Stimulated activated CD4-positive, alpha-beta T cell treated with anti-CD3 and anti-CD28 coated beads, Interleukin-4, amount 100 ng/mL, for 4 hours (primary cell): Measurements from ENCODE around the gene CIAO2A.
"Not testable (repeated sequence)": the region's sequence is repeated elsewhere in the genome, so short reads cannot be mapped to it uniquely, and the experiment has no call there.

Experiments used
- DNase-seq, 2 experiments: peaks; one replicate each; pipeline ENCODE4 v3.0.0-alpha.2; 2020

CIAO2A gene

DNA sequence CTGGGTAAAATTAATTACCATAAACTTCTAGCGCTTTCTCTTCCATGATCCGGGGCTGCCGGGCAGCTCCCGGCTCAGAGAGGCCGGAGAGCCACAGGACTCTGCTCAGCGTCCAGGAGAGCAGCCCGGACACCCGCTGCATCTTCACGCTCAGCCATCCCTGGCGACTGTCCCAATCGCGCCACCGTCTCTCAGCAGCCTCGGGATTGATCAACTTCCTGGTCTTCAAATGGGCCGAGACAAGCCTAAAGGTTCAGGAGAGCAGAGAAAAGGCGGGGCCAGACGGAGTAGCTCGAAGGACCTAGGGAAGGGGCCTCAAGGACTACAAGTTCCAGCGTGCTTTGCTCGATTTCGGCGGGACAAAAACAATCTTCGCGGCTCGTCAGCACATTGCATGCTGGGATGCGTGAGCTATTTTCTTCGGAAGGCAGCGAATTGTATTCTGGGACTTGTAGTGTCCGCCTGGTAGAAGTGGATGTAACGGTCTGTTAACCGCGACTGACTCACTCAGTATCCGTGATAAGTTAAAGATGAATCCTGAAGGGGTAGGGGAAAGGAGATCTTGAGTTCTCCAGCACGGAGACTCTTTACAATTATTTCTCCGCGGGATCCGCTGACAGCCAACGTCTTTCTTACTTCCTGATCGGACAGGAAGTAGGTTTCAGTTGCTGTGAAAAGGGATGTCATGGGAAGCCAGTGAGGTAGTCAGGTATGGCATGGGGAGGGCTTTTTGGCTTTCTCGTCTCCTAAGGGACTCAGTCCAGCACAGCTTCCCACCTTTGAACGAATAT is at the start of gene CIAO2A:
CIAO2A (minus strand) TSS at position 212 of the 791 bp plus-strand sequence; CDS start at position 142, 70 bp downstream.
- DNase-seq: peak; percentile 82 to 93

GRCh38 chr15:64143276-64143675 is 49.6 kb upstream of the CIAO2A start:
- DNase-seq: no peak

- DNase-seq: no peak
Measured at GRCh38 chr15:64141798-64142512, 48.3 kb upstream of the CIAO2A start.

- DNase-seq: no peak
Measured at GRCh38 chr15:64138331-64138941, 44.8 kb upstream of the CIAO2A start.

DNA sequence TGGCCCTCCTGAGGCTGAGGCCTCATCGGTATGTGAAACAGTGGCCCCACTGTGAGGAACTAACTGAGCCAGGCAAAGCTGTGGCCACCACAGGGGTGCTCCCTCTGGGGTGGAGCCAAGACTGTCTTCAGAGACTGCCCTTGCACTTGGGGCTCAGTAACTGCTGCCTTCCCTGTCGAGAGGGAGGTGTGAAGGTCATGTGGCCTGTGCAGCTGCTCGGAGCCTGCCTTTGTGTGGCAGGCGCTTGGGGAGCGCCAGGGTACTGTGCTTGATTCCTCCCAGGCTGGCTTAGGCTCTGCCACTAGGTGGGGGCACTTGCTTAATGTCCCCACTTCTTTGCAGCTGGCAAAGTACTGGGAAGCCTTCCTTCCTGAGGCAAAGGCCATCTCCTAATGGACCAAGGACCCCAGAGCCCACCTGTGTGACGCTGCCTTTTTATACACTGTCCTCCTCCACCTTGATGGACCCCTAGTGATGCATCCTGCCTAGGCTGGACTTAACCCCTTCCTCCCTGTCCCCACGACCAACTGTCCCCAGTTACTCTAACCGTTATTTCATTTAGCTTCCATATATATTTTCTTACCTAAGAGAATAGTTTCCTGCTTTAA is 43.7 kb upstream of the CIAO2A start:
- DNase-seq: no peak

DNA sequence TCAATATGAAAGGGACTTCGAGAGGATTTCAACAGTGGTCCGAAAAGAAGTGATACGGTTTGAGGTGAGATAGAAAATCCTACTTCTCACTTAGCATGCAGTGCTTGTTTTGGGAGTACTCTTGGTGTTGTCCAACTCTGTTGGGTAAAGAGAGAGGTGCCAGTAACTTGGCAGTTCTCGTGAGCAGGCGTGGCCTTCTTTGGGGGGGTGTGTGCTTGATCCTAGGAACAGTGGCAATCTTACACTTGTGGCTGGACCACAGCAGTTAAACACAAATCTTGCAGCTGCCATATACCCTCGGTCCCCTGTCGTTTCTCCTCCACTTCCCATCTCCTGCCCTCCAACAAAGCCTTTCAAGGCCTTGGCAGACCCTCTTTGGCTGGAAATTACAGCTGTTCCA is 42.7 kb upstream of the CIAO2A start:
- DNase-seq: no peak

DNA sequence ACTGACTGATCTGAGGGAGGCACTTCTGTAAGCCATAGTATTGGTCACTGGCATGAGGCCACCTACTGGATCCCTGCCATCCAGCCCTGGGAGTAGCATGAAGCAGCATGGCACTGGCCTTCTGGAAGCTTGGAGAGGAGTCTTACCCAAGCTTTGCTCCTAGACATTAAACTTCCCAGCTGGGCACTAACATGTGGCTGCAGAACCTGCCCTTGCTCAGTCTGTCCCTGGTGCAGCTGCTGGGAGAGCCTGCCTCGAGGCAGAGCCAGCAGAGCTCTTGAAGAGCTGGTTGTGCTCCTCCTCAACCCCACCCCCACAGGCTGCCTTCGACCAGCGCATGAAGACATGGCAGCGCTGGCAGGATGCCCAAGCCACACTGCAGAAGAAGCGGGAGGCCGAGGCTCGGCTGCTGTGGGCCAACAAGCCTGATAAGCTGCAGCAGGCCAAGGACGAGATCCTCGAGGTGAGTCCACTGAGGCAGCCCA is 40.7 kb upstream of the CIAO2A start:
- no peak for DNase-seq

- no peak for DNase-seq
Measured at GRCh38 chr15:64133623-64134344, 40.1 kb upstream of the CIAO2A start.

DNA sequence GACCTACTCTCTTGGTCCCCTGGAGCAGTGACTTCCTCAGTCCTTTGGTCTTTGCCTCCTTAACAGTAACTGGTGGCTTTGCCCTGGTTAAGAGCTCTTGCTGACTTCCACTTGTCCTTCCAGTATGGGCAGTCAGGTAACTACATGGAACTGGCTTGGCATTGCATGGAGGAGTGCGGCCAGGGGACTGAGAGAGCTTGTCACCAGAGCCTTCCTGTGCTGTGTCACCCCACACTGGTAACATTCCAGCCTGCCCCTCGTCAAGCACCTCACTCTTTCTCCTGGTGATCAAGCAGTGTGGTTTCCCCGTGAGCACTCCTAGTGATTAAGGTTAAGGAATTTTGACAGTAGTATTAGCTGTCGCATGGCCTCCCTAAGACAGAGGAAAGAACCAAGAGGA is 38.6 kb upstream of the CIAO2A start:
- no peak for DNase-seq

GRCh38 chr15:64131547-64131946 is 37.9 kb upstream of the CIAO2A start:
- no peak for DNase-seq

DNA sequence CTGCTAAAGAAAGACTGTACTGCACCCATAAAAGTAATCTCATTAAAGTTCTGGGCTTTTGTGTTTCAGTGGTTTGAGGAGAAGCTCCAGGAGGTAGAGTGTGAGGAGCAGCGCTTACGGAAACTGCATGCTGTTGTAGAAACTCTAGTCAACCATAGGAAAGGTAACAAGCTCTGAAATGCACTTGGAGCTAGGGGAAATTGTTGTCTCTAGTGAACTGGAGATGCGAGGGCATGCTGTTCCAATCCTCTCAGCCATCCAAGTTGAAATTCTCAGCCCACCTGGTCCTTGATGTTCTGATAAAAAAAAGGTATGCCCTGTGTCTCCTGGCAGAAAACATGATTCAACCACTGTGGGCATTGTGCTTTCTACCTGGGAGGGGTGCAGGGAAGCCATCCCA is 36.5 kb upstream of the CIAO2A start:
- DNase-seq: no peak

GRCh38 chr15:64127521-64128270 is 34.1 kb upstream of the CIAO2A start:
- DNase-seq: no peak

GRCh38 chr15:64125978-64126377 is 32.3 kb upstream of the CIAO2A start:
- DNase-seq: no peak

GRCh38 chr15:64122936-64123351 is 29.3 kb upstream of the CIAO2A start:
- no peak for DNase-seq

GRCh38 chr15:64122444-64122843 is 28.8 kb upstream of the CIAO2A start:
- no peak for DNase-seq

DNA sequence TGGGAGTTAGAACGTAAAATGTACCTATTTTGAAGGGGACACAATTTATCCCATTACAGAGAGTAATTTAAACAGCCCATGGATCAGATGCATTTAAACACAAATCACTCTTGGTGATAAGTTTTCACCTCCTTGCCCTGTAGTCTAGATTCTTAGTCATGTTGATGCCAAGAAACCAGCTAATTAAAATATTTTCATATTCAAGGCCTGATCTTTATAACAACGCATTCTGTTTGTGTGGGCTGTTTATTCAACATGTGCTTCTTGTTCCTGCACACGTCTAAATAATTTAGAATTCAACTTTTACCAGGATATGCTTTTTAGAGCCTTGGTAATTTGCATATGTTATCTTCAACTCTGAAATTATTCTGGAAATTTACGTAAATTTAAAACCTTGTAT is 28.0 kb upstream of the CIAO2A start:
- DNase-seq: no peak

DNA sequence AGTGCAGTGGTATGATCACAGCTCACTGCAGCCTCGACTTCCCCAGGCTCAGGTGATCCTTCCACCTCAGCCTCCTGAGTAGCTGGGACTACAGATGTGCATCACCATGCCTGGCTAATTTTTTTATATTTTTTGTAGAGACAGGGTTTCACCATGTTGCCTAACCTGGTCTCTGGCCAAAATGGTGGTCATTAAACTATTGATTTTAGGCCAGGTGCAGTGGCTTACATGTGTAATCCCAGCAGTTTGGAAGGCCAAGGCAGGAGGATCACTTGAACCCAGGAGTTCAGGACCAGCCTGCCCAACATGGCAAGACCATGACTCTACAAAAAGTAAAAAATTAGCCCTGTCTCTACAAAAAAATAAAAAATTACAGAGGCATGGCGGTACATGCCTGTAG is 26.7 kb upstream of the CIAO2A start:
- DNase-seq: not testable (repeated sequence)

- no peak for DNase-seq
Measured at GRCh38 chr15:64117759-64118487, 24.3 kb upstream of the CIAO2A start.

DNA sequence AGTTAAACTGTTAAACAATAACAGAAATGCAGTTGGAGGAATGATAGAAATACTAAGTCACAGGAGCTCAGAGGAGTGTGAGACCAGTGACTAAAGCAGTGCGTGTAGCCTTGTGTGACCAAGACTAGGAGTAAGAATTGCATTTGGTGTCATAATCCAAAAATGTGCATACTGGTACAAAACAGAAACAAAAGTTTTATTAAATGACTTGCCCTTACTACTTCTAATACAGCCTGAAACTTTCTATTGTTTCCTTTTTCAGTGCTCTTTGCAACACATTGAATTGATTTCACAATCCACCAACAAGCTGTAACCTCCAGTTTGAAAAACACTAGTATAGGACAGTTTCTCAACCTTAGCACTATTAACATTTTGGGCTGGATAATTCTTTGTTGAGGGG is 19.3 kb upstream of the CIAO2A start:
- no peak for DNase-seq

- DNase-seq: no peak
Measured at GRCh38 chr15:64112073-64112772, 18.6 kb upstream of the CIAO2A start.

- no peak for DNase-seq
Measured at GRCh38 chr15:64111679-64112050, 18.0 kb upstream of the CIAO2A start.
